DND-41 (cell line): ENCODE results near the gene CKS1B.

Experiments
- ATAC-seq: fragments of 200-7000 bp; cut with Tn5 transposase; 3 replicates; pipeline ENCODE4 v1.9.1; 2021; ENCODE audit warnings: low read depth; ENCODE audit not compliant: insufficient read depth
- DNase-seq: peaks from one replicate; pipeline ENCODE4 v3.0.0-alpha.2; 2020
- H2AFZ ChIP-seq: 2 replicates; pipeline ENCODE4 v1.6.0; 2012; ENCODE audit warnings: low read depth, low read length
- H3K27ac ChIP-seq: 2 replicates; pipeline ENCODE4 v1.5.1; 2012; ENCODE audit warnings: low read length, inconsistent platforms
- H3K27me3 ChIP-seq: fragments of 200-600 bp; sonication (generic); 2 replicates; pipeline ENCODE4 v1.6.0; 2012; ENCODE audit warnings: low read length, mild to moderate bottlenecking, inconsistent platforms; ENCODE audit not compliant: insufficient read depth, poor library complexity
- H3K36me3 ChIP-seq: 2 replicates; pipeline ENCODE4 v1.5.1; 2012; ENCODE audit warnings: low read length, inconsistent platforms; ENCODE audit not compliant: insufficient read depth
- H3K4me1 ChIP-seq: 2 replicates; pipeline ENCODE4 v1.5.1; 2012; ENCODE audit warnings: mild to moderate bottlenecking, low read length; ENCODE audit not compliant: insufficient read depth
- H3K4me2 ChIP-seq: 2 replicates; pipeline ENCODE4 v1.6.0; 2012; ENCODE audit warnings: mild to moderate bottlenecking, moderate library complexity, low read length, inconsistent platforms; ENCODE audit not compliant: insufficient read depth
- H3K4me3 ChIP-seq, 2 experiments: fragments of 200-600 bp in 1 of 2; shearing (Covaris generic) in 1 of 2; 2 replicates each; pipeline ENCODE4 v1.5.1; 2012 to 2016; ENCODE audit warnings: inconsistent platforms in 2 of 2, low read length in 2 of 2, mild to moderate bottlenecking in 2 of 2, low read depth in 1 of 2, moderate library complexity in 1 of 2
- H3K79me2 ChIP-seq: 2 replicates; pipeline ENCODE4 v1.6.0; 2012; ENCODE audit warnings: low read length, inconsistent platforms; ENCODE audit not compliant: insufficient read depth
- H3K9ac ChIP-seq: 2 replicates; pipeline ENCODE4 v1.6.0; 2012; ENCODE audit warnings: low read depth, mild to moderate bottlenecking, inconsistent platforms, low read length, moderate library complexity
- H3K9me3 ChIP-seq: 2 replicates; pipeline ENCODE4 v1.5.1; 2012; ENCODE audit warnings: low read length, moderate library complexity, mild to moderate bottlenecking, inconsistent platforms; ENCODE audit not compliant: insufficient read depth, severe bottlenecking
- H4K20me1 ChIP-seq: 2 replicates; pipeline ENCODE4 v1.6.0; 2012; ENCODE audit warnings: low read length; ENCODE audit not compliant: insufficient read depth
- CTCF ChIP-seq: IDR thresholded peaks from 2 replicates; pipeline ENCODE4 v1.5.1; 2012; ENCODE audit warnings: borderline replicate concordance, low read length, moderate library complexity, mild to moderate bottlenecking; ENCODE audit not compliant: poor library complexity, severe bottlenecking; ENCODE audit errors: extremely low read depth
- EZH2 ChIP-seq: IDR thresholded peaks from 3 replicates; pipeline ENCODE4 v1.6.1; 2012; ENCODE audit warnings: borderline replicate concordance, low read depth, mild to moderate bottlenecking, moderate library complexity, low read length, inconsistent platforms; ENCODE audit not compliant: severe bottlenecking

Gene CKS1B

GRCh38 chr1:154963643-154964042 lies 10.8 kb upstream of the CKS1B start:
- H3K36me3 ChIP-seq, result peaks cover 69% of the 10 kb centered on the region
- H3K27me3 ChIP-seq, result no peaks in the 10 kb centered on the region
- H3K9ac ChIP-seq, result peak overlapping the region; percentile 97; the same call in 1 of the 2 replicates
- no peak overlapping the region for H3K27ac ChIP-seq
- peaks cover 23% of the 10 kb centered on the region; the same call in 1 of the 2 replicates for H4K20me1 ChIP-seq
- no peak overlapping the region for H2AFZ ChIP-seq
- no peak for TF ChIP-seq CTCF
- no peak for TF ChIP-seq EZH2
- no peak for ATAC-seq
- no peak for DNase-seq
- H3K4me3 ChIP-seq, result no peak overlapping the region
- peaks cover 39% of the 10 kb centered on the region for H3K4me1 ChIP-seq
- H3K9me3 ChIP-seq, result no peaks in the 10 kb centered on the region
- H3K79me2 ChIP-seq, result peaks cover 39% of the 10 kb centered on the region
- peak overlapping the region; percentile 84; the same call in 1 of the 2 replicates for H3K4me2 ChIP-seq

GRCh38 chr1:154964359-154964758 lies 10.1 kb upstream of the CKS1B start:
- H4K20me1 ChIP-seq, result peaks cover 23% of the 10 kb centered on the region
- DNase-seq (no peak), ATAC-seq (no peak)
- peaks cover 35% of the 10 kb centered on the region for H3K4me1 ChIP-seq
- H3K4me2 ChIP-seq, result no peak overlapping the region
- H2AFZ ChIP-seq, result no peak overlapping the region
- peaks cover 69% of the 10 kb centered on the region for H3K36me3 ChIP-seq
- no peak overlapping the region for H3K27ac ChIP-seq
- no peaks in the 10 kb centered on the region for H3K27me3 ChIP-seq
- peaks cover 44% of the 10 kb centered on the region for H3K79me2 ChIP-seq
- H3K4me3 ChIP-seq, result no peak overlapping the region
- H3K9ac ChIP-seq, result no peak overlapping the region
- no peaks in the 10 kb centered on the region for H3K9me3 ChIP-seq
- no peak for TF ChIP-seq EZH2
- TF ChIP-seq CTCF, result no peak

GRCh38 chr1:154966111-154966510 lies 8.4 kb upstream of the CKS1B start:
- Histone ChIP-seq H3K4me1 (peaks cover 26% of the 10 kb centered on the region), H3K36me3 (peaks cover 72% of the 10 kb centered on the region), H3K4me2 (no peak overlapping the region), H3K4me3 (no peak overlapping the region), H4K20me1 (peaks cover 19% of the 10 kb centered on the region), H3K9ac (no peak overlapping the region), H3K27ac (no peak overlapping the region), H3K9me3 (no peaks in the 10 kb centered on the region), H3K79me2 (peaks cover 46% of the 10 kb centered on the region), H2AFZ (no peak overlapping the region), H3K27me3 (no peaks in the 10 kb centered on the region)
- ATAC-seq, result no peak
- DNase-seq, result no peak
- TF ChIP-seq CTCF (no peak), EZH2 (no peak)

GRCh38 chr1:154967331-154967950 lies 7.0 kb upstream of the CKS1B start:
- no peak for TF ChIP-seq CTCF
- TF ChIP-seq EZH2, result no peak
- no peak overlapping the region for H3K4me3 ChIP-seq
- ATAC-seq, result no peak
- H3K27me3 ChIP-seq, result no peaks in the 10 kb centered on the region
- H4K20me1 ChIP-seq, result peaks cover 24% of the 10 kb centered on the region
- H3K36me3 ChIP-seq, result peaks cover 76% of the 10 kb centered on the region
- no peak overlapping the region for H3K9ac ChIP-seq
- no peak overlapping the region for H3K27ac ChIP-seq
- no peaks in the 10 kb centered on the region for H3K9me3 ChIP-seq
- H3K4me2 ChIP-seq, result no peak overlapping the region
- H2AFZ ChIP-seq, result no peak overlapping the region
- H3K4me1 ChIP-seq, result peaks cover 32% of the 10 kb centered on the region
- no peak for DNase-seq
- H3K79me2 ChIP-seq, result peaks cover 47% of the 10 kb centered on the region
